Measurements from ENCODE around the gene MT1F.
A peak's percentile ranks its signal among the peaks of the same experiment; 100 is the strongest.
"Not testable (repeated sequence)": the region's sequence is repeated elsewhere in the genome, so short reads cannot be mapped to it uniquely, and the experiment has no call there.

MT1F gene

GRCh38 chr16:56673921-56674320 lies 16.2 kb downstream of the MT1F start:
- DNase-seq = no peak

DNA sequence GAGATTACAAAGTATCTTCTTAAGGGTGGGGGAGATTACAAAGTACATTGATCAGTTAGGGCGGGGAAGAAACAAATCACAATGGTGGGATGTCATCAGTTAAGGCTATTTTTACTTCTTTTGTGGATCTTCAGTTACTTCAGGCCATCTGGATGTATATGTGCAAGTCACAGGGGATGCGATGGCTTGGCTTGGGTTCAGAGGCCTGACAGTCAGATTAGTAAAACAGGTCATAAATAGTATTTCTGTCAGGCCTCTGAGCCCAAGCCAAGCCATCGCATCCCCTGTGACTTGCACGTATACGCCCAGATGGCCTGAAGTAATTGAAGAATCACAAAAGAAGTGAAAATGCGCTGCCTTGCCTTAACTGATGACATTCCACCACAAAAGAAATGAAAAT lies 16.8 kb downstream of the MT1F start:
- not testable (repeated sequence) for DNase-seq

- DNase-seq = no peak
Measured at GRCh38 chr16:56675685-56676210, 18.0 kb downstream of the MT1F start.

GRCh38 chr16:56677474-56677873 lies 19.7 kb downstream of the MT1F start:
- DNase-seq = no peak

GRCh38 chr16:56679078-56679730 lies 21.4 kb downstream of the MT1F start:
- DNase-seq = no peak

DNA sequence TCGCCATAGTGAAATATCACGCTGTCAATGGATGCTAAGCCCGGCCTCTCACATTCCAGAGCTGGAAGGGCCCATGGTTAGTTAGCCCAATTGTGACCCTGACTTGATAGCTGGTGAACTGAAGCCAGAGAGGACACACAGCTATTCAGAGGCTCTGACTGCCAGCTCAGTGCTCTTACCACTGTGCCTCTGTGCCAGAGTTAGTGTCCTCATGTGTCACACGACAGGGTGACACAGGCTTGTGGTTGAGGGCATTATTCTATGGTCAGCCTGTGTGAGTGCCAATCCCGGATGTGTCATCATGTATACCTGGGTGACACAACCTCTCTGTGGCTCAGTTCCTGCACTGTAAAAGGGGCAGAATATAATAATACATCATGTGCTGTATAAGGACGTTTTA lies 22.1 kb downstream of the MT1F start:
- DNase-seq = no peak

DNA sequence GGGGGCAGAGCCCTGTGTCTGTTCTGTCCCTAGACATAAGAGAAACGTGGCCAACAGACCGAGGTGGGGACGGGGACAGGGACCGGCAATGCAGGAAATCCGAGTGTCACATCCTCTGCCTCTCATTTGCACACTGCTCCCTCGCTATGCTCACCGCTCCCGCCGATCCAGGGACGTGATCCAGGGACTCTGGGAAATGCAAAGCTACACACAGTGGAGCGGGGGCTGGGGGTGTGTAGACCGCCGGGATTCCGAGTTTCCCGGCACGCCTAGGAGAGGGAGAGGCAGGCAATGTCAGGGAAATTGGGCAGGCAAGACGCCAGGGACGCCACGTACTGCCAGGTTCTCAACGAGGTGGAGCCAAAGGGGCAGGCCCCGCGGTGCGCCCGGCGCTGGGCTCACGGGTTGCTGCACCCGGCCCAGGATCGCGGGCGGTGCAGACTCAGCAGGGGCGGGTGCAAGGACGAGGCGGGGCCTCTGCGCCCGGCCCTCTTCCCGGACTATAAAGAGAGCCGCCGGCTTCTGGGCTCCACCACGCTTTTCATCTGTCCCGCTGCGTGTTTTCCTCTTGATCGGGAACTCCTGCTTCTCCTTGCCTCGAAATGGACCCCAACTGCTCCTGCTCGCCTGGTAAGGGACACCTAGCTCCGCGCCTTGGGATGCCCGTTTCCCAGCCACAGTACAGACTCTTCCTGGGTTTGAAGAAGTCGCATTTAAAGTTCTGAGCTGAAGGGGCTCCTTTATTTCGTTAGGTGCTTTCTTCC lies 24.4 kb downstream of the MT1F start, which contains the start of gene MT1X:
Gene MT1X, plus strand, starts transcription at position 532 of the 764 bp plus-strand sequence. Its CDS starts 71 bp downstream, at position 603.
- peak; percentile 60 to 65 for DNase-seq

DNA sequence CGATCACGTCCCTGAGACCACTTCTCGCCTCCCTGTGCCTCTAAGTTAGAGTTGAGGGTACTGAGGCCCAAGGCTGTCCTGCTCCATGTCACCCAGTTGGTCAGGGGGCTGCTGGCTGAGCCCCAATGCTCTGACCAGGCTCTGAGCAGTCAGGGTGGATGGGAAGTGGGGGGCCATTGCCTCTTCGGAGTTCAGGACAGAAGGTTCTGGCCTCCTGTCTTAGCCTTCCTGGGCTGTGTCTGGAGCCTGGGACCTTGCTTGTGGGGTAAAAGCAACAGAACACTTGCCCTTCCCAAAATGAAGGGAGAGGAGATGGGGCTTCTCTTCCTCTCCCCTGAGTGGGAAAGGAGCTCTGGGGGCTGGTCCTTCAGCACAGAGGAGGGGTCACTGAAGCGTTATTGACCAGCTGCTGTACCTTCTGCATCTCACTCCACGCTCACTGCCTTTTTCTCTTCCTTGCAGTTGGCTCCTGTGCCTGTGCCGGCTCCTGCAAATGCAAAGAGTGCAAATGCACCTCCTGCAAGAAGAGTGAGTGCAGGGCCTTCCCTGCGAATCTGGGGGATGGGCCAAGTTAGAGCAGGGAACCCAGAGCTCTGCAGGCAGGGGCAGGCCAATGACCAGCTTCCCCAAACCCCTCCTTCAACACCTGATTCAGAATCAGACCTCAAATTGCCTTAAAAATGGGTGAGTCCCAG lies 25.1 kb downstream of the MT1F start:
- DNase-seq = no peak

GRCh38 chr16:56683424-56684172 lies 25.8 kb downstream of the MT1F start:
- DNase-seq = no peak

- no peak for DNase-seq
Measured at GRCh38 chr16:56684256-56684925, 26.6 kb downstream of the MT1F start.

- no peak for DNase-seq
Measured at GRCh38 chr16:56684926-56685590, 27.3 kb downstream of the MT1F start.

DNA sequence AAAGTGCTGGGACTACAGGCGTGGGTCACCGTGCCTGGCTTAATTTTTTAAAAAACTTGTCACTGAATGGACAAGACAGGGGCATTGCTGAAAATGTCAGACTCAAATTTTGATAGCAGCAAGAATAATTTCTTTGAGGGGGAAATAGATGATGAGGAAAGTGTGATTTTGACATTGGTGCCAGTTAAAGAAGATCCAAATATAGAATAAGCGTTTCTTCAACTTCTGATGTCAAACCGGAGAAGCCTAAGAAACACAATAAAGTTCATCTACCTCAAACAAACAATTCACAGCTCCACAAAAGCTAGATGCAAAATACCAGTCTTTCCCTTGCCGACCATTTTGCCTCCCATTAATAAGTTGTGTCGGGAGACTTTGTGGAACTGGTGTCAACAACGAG lies 29.0 kb downstream of the MT1F start:
- no peak for DNase-seq

DNA sequence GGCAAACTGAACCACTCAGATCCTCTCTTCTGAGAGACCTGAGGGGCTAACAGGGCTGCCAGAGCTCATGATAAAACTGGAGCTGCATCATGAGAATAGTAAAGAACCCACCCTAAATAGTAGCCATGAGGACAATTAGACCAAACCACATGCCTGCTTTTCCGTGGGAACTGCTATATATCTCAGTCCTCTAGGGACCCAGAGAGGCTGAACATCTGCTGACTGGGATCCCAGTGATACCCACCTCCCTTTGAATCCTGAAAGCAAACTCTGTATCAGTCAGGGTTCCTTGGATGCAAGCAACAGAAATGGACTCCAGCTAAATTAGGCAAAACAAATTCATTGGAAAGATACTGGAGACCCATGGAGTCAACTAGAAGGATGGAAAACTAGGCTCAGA lies 31.0 kb downstream of the MT1F start:
- DNase-seq = no peak

DNA sequence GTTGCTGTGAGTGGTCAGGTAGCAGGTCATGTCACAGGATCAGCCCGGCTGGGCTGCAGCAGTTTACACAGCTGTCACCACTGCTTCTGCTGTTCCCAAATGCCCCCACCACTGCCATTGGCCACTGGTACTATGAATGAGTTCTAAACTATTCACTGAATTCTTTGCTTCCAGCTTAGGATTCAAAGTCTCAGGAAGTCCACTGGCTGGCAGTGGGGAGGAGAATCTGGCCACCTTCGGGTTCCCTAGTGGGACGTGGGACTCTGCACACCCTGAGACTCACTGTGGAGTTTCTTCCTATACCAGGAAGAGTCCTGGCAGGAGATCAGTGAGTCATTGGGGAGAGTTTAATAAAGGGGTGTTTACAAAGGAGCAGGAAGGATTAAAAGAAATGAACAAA lies 31.4 kb downstream of the MT1F start:
- DNase-seq = no peak

- no peak for DNase-seq
Measured at GRCh38 chr16:56690420-56691122, 32.8 kb downstream of the MT1F start.

DNA sequence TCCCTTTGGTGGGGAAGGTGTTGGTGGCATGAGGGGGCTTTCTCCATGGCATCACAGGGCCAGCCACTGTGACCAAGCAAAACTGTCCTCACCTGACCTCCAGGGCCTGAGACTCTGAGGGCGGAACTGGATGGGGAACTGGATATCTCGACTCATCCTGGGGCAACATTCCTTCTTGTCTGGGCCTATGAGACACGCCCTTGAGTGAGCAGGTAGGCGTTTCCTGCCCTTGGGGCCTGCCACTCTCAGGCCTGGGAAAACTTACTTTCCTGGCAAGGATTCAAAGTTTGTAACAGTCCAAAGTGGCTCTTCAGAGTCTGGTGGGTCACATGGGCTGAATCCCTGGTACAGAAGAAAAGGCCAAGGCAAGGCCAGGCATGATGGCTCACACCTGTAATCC lies 34.1 kb downstream of the MT1F start:
- no peak for DNase-seq

- DNase-seq = no peak
Measured at GRCh38 chr16:56695246-56695645, 37.5 kb downstream of the MT1F start.

- DNase-seq = no peak
Measured at GRCh38 chr16:56697456-56698155, 39.8 kb downstream of the MT1F start.

- DNase-seq = no peak
Measured at GRCh38 chr16:56700195-56700594, 42.4 kb downstream of the MT1F start.

DNA sequence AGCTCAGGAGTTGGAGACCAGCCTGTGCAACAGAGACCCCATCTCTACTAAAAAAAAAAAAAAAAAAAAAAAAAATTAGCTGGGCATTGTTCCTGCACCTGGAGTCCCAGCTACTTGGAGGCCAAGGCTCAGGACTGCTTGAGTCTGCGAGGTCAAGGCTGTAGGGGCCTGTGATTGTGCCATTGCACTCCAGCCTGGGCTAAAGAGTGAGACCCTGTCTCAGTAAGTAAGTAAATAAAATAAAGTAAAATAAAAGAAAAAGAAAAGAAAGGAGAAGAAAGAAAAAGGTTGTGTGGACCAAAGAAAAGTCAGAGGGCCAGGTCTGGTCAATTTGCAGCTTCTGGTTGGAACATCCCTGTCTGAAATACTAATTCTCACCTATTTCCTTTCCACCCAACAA lies 42.9 kb downstream of the MT1F start:
- DNase-seq = no peak

Measured in NCI-H1930 (cell line).